Stimulated activated CD4-positive, alpha-beta T cell treated with anti-CD3 and anti-CD28 coated beads, Interleukin-1b, Interleukin-23, amount 100 ng/mL, for 4 hours (primary cell): Measurements from ENCODE around the gene ACY1.

Experiments used
- DNase-seq, 2 donors: peaks; one replicate each; pipeline ENCODE4 v3.0.0-alpha.2; 2020; ENCODE audit warnings: low read depth in 2 of 2

ACY1 gene

DNA sequence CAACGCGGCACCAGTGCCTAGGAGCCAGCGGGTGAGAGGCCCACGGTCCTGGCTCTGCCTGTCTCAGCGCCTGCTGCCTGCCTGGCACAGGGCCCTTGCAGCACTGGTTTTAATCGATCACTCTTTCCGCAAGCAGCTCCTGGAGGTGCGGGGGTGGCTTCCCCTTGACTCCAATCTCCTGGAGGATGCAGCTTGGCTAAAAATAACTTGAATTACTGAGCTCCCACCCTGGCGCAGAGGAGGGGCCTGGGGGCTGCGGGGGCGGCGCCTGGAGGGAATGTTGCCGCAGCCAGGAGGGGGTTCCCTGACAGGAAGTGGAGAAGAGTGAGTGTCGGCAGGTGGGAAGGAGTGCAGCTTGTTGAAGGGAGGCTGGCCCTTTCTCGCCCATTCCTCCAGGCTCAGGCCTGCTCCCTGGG lies 22.2 kb downstream of the ACY1 start:
- no peak for DNase-seq

DNA sequence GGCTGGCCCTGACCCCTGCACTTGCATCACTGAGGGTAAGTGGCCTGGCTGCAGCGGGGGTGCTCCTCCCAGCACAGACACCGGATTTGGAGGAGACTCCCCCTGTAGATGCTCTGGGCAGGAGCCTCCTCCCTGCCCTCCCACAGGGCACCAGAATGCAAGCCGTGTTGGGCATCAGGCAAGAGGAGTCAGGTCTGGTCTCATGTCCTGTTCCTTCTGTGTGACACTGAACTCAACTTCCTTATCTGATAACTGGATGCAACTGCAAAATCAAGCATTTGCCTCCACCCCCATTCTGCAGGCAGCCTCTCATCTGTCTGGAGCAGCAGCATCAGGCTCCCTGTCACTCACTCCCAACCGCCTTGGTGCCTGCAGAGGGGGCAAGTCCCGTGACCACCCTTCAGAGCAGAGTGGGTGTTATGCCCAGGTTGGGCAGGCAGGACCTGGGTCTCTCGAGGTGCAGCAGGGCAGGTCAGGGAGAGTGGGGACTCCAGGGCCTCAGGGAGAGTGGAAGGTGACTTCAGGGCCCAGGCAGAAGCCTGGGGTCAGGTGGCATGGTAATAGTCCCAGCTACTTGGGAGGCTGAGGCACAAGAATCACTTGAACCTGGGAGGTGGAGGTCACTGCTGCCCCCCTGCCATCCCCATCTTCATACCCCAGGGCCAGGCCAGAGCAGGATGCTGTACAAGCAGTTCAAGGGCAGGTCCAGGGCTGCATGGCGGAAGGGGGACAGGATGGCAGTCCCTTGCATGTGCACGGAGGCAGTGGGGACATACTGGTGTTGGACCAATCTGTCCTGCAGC lies 22.9 kb downstream of the ACY1 start:
- no peak for DNase-seq

DNA sequence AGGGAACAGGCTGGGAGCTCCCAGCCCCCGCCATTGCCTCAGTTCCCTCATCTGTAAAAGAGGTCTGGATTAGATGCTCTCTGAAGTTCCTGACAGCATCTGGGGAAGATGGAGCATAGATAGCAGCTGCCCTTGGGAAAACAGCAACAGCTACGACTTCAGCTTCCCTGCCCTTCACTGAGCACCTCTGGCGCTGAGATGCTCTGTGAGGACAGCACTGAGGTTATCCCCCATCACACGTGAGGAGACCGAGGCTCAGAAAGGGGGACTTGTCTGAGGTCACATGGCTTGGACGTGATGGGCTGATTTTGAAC lies 23.4 kb downstream of the ACY1 start:
- no peak for DNase-seq

DNA sequence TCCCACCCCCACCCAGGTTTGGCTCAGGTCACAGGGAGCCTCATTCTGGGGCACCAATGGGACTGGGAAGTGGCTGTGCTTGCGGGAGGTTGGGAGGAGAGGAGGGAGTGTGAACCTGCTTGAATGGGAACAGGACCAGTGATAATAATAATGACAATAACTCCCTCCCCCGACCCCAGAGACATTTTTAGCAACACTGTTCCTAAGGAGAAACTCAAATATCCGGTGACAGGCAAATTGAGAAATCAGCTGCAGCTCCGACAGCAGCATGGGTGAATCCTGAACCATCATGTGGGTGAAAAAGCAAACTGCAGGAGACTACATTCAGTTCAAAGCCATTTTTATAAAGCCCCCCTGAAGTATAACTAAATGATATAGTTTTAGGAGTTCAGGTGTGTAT lies 24.0 kb downstream of the ACY1 start:
- no peak for DNase-seq

- DNase-seq: no peak
Measured at GRCh38 chr3:52010431-52010830, 27.1 kb downstream of the ACY1 start.

- no peak for DNase-seq
Measured at GRCh38 chr3:52012699-52013098, 29.4 kb downstream of the ACY1 start.

DNA sequence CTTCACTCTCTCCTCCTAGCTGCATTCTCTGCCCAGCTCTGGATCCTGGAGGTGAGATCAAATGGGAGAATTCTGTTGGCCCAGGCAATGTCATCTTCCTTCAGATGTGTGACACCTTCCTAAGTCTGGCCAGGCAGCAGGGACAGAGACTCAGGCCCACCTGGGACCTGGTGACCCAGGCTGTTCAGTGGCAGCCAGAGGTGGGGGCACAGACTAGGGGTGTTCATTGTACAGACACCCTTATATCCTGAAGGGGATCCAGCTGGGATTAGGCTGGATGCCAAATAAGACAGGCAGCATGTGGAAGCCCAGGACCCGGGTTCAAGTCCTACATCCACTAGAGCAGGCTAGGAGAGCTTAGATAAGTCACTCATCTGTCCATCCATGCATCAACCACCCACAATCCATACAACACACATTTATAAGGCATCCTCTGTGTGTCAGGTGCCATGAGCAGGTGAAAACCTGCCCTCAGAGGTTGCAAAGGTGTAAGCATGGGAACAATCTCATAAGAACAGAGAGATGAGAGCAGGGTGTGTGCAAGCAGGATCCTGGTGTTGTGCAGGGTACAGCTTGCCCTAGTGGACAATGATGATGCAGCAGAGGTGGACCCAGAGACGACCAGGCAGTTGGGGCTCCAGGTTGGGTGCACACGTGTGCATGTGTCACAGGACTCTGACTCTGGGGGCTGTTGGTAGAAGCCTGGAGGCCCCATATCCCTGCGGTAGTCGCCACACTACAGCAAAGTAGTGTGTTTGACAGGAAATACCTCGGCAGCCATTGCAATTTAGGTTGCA lies 30.7 kb downstream of the ACY1 start:
- DNase-seq: no peak

GRCh38 chr3:52014613-52015012 lies 31.3 kb downstream of the ACY1 start:
- DNase-seq: no peak

DNA sequence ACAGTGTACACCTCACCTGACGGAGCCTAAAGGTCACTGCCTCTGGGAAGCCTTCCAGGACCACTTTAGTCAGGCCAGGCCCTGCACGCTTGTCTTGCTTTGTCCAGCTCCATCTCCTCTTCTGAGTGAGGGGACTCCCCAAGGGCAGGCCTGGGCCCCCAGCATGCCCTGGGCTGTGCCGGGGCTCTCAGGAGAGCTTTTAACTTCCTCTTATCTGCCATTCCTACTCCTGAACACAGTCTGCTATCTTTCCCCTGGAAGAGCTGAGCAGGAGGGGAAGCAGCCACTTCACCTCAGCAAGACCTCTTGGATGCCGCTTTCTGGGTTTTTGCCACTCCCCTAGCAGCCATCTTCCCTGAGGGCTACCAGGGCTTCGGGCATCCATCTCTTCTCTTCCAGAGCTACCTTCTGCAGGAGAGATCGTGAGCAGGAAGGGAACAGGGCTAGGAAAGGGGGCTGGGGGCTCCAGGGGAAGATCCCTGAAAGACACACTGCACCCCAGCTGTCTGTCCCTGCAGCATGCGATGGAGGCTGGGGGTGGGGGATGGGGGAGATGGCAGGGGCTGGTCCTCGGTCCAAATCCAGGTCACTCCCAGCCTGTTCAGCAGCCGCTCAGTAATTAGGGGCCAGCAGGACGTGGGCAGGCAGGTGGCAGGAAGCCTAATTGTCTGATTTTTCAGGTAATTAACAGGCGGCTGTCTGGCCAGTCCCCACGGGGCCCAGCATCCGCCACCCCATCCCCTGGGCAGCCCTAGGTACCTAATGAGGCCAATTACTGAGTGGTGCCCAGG lies 32.3 kb downstream of the ACY1 start:
- DNase-seq: no peak

GRCh38 chr3:52017586-52017985 lies 34.3 kb downstream of the ACY1 start:
- DNase-seq: no peak

- no peak for DNase-seq
Measured at GRCh38 chr3:52018319-52019000, 35.1 kb downstream of the ACY1 start.

- no peak for DNase-seq
Measured at GRCh38 chr3:52019352-52020080, 36.2 kb downstream of the ACY1 start.

- no peak for DNase-seq
Measured at GRCh38 chr3:52020796-52021195, 37.5 kb downstream of the ACY1 start.

DNA sequence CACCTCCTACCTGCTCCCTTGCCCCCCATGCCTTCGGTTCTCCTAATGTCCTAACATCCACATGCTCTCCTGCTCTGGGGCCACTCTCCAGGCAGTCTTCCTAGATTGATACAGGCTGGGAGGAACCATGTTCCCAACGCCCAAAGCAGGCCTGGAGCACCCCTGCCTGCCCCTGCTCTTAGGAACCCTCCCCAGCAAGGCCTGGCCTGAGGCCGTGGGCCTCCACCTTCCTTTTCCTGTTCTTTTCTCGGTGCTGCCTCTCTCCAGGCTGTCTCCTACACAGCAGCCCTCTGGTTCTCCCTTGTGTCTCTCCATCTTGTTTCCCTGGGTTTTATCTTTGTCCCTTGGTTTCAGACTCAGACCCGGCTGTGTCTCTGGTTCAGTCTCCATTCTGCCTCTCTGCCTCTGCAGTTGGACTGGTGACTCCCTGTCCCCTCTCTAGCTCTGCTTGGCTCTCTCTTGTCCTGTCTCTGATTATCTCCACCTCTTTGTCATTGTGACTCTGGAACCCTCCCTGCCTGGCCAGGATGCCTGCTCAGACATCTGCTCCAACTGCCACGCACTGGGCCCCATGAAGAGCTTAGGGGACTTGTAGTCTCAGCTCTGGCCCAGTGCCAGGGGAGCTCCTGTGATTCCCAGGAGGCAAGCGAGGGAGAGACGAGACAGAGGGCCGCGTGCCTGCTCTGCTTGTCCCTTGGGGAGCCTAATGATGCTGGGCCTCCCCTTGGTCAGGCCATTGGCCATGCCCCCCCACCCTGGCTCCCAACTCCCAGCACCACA lies 38.3 kb downstream of the ACY1 start:
- no peak for DNase-seq

DNA sequence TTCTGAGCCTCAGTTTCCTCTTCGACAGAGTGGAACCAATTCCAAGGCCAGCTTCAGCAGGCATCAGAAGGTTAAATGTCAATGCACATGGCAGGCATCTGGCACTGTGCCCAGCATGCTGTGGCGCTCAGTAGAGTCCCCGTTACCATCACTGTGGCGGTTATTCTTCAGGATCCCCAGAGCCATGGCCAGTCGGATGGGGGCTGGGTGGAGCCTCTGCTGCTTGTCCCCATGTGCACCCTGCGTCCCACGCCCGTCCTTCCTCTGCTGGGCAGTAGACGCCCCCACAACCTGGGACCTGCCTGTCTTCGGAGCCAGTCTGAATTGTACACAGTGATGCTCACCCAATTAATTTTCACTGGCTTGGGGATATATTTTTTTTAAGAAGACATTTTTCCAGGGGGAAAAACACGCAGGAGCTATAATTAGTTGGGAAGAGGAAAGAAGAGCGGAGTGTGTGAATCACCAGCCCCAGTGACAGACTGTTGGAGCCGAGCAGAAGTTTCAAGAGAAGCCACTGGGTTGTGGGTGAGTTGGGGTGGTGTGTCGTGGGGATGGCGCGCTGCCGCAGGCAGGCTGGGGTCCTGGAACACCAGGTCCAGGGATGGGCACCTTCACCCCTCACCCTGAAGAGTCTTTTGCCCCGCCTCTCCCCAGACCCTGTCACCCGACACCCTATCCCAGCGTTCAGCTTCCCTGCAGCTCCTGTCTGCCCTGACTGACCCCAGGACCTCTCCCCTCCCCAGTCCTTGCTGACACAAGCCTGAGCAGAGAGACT lies 39.2 kb downstream of the ACY1 start:
- DNase-seq: no peak

GRCh38 chr3:52023101-52023770 lies 39.9 kb downstream of the ACY1 start:
- DNase-seq: no peak

DNA sequence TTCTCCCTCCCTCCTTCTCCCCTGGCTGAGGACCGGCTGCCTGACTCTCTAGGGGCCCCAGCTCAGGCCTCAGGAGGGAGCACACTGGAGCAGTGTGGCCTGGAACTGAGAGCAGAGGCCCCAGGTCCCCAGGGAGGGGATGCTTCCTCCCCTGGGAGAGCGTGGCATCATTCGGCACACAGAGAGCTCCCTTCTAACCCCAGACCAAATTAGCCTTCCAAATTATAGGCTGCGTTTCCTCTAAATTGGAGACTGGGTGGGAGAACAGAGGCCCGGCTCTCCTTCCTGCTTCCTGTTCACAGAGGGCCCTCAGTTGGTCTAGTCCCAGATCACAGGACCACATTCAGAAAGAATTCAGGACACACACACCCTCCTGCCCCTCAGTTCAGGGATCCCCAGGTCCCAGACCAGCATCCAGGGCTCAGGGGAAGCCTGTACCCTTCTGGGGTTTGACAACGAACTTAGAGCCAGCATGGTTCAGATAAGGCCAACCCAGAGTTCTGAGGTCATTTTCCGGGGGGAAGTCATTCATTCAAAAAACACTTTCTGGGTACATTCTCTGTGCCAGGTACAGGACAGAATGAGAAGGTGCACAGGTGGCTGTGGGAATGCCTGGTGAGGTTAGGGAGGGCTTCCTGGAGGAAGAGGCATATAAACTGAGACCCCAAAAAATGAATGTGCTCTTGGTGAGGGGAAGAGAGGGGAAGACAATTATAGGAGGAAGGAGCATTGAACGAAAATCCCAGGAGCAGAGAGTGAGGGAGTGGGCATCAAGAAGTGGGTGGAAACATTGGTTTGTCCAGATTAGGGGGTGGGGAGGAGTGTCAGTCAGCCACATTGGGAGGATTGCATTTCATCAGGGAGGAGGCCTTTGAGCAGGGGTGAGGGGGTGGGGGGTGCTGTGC lies 40.8 kb downstream of the ACY1 start:
- no peak for DNase-seq
